Measurements from ENCODE around the gene USF1. TPM values are rescaled to one million over a fixed set of nuclear protein-coding genes. Genes with fewer than 3 reads are reported as not detected.

Gene USF1
- total and polyA plus RNA-seq, 4 donors: 19.2 to 43.5 (median 27.2) TPM

GRCh38 chr1:161080441-161081405 is 34.9 kb upstream of the USF1 start:
- Histone ChIP-seq H3K27me3 (ENCODE audit: control insufficient read depth in 4 of 4, insufficient read depth in 4 of 4, low read length in 3 of 4) (no peaks in the 10 kb centered on the region), H3K36me3 (ENCODE audit: control insufficient read depth in 4 of 4, insufficient read depth in 3 of 4, low read depth in 1 of 4, low read length in 3 of 4) (no peaks in the 10 kb centered on the region), H3K27ac (ENCODE audit: low read depth in 1 of 2, low read length in 2 of 2) (no peak overlapping the region), H3K9me3 (ENCODE audit: control insufficient read depth in 4 of 4, low read length in 3 of 4) (no peaks in the 10 kb centered on the region), H3K9ac (ENCODE audit: low read depth in 1 of 2, low read length in 2 of 2) (no peak overlapping the region), H3K4me3 (ENCODE audit: low read depth in 1 of 3, low read length in 3 of 3) (no peak overlapping the region), H3K4me1 (ENCODE audit: control insufficient read depth in 4 of 4, insufficient read depth in 4 of 4, low read length in 3 of 4) (no peaks in the 10 kb centered on the region)
- no peak for TF ChIP-seq REST (IDR thresholded peaks at IDR 0.05)
- TF ChIP-seq FOXA2 (IDR thresholded peaks at IDR 0.05): no peak
- no peak for TF ChIP-seq YY1 (IDR thresholded peaks at IDR 0.05)
- no peak for TF ChIP-seq RXRA (IDR thresholded peaks at IDR 0.05)
- no peak for TF ChIP-seq NR2F2 (IDR thresholded peaks at IDR 0.05)
- no peak for TF ChIP-seq EGR1 (IDR thresholded peaks at IDR 0.05; ENCODE audit: low read depth in 2 of 2)
- no peak for TF ChIP-seq SP1 (IDR thresholded peaks at IDR 0.05)
- TF ChIP-seq RAD21 (IDR thresholded peaks at IDR 0.05): no peak
- TF ChIP-seq FOXA1 (IDR thresholded peaks at IDR 0.05): no peak
- no peak for TF ChIP-seq ZBTB33 (IDR thresholded peaks at IDR 0.05)
- 82% methylated on average over 5 of the region's 5 CpGs for WGBS
- DNase-seq (ENCODE audit: low spot score): no peak

- Histone ChIP-seq H3K4me1 (ENCODE audit: control insufficient read depth in 4 of 4, insufficient read depth in 4 of 4, low read length in 3 of 4) (no peaks in the 10 kb centered on the region), H3K4me3 (ENCODE audit: low read depth in 1 of 3, low read length in 3 of 3) (no peak overlapping the region), H3K36me3 (ENCODE audit: control insufficient read depth in 4 of 4, insufficient read depth in 3 of 4, low read depth in 1 of 4, low read length in 3 of 4) (no peaks in the 10 kb centered on the region), H3K27me3 (ENCODE audit: control insufficient read depth in 4 of 4, insufficient read depth in 4 of 4, low read length in 3 of 4) (no peaks in the 10 kb centered on the region), H3K9ac (ENCODE audit: low read depth in 1 of 2, low read length in 2 of 2) (no peak overlapping the region), H3K9me3 (ENCODE audit: control insufficient read depth in 4 of 4, low read length in 3 of 4) (no peaks in the 10 kb centered on the region), H3K27ac (ENCODE audit: low read depth in 1 of 2, low read length in 2 of 2) (no peak overlapping the region)
- 66% methylated on average over 41 of the region's 41 CpGs for WGBS
- TF ChIP-seq CTCF (IDR thresholded peaks at IDR 0.05; ENCODE audit: low read depth, low read length, missing input control) (no peak), GABPA (IDR thresholded peaks at IDR 0.05 in 1 of 2, conservative IDR thresholded peaks at IDR 0.05 in 1 of 2) (no peak), RAD21 (IDR thresholded peaks at IDR 0.05) (no peak)
- DNase-seq (ENCODE audit: low spot score): no peak
These were observed 33.8 kb upstream of the USF1 start for GRCh38 chr1:161079436-161080110.

All from liver (tissue), 9 donors.